Tibial nerve (tissue), 4 donors: ENCODE measurements around the gene PAN3. TPM values are rescaled to one million over a fixed set of nuclear protein-coding genes. Genes with fewer than 3 reads are reported as not detected.

ENCODE experiments used
- DNase-seq, 2 donors: peaks; one replicate each; pipeline ENCODE4 v3.0.0-alpha.2; 2019; ENCODE audit warnings: low spot score in 2 of 2
- H3K27ac ChIP-seq, 4 donors: fragments of 200-600 bp; sonication (generic) in 3 of 4; one replicate each; pipeline ENCODE4 v1.5.1; 2017 to 2019; ENCODE audit warnings: mild to moderate bottlenecking in 1 of 4
- H3K27me3 ChIP-seq, 2 donors: fragments of 200-600 bp; sonication (generic) in 1 of 2; one replicate each; pipeline versions ENCODE4 v1.5.1 to v1.6.0; 2017 to 2019
- H3K36me3 ChIP-seq, 3 donors: fragments of 200-600 bp; sonication (generic); one replicate each; pipeline ENCODE4 v1.5.1; 2018 to 2019
- H3K4me1 ChIP-seq, 4 donors: fragments of 200-600 bp; sonication (generic) in 3 of 4; one replicate each; pipeline ENCODE4 v1.5.1; 2017 to 2019
- H3K4me3 ChIP-seq, 4 donors: fragments of 200-600 bp; sonication (generic) in 3 of 4; one replicate each; pipeline ENCODE4 v1.5.1; 2017 to 2019; ENCODE audit warnings: mild to moderate bottlenecking in 1 of 4, moderate library complexity in 1 of 4
- H3K9me3 ChIP-seq, 4 donors: fragments of 200-600 bp; sonication (generic) in 3 of 4; one replicate each; pipeline ENCODE4 v1.5.1; 2017 to 2019
- EP300 ChIP-seq, 2 donors: sonication (generic); formaldehyde crosslinking; IDR thresholded peaks; one replicate each; pipeline ENCODE4 v1.6.1; 2017; ENCODE audit warnings: antibody characterized with exemption in 2 of 2, mild to moderate bottlenecking in 1 of 2
- POLR2A ChIP-seq, 2 donors: fragments of 450-650 bp; IDR thresholded peaks; one replicate each; pipeline ENCODE4 v1.6.1; 2017; ENCODE audit warnings: antibody characterized with exemption in 2 of 2, mild to moderate bottlenecking in 2 of 2, moderate library complexity in 2 of 2
- WGBS, 2 donors: methylation state at CpG; one replicate each; pipeline ENCODE4 v1.1.5; 2018; 5-methylcytosine and 5-hydroxymethylcytosine counted together
- total RNA-seq, 4 donors: library from RNA; depleted of rRNA; stranded (reverse); fragments of >200 nt; gene quantifications; one replicate each; pipeline ENCODE4 v1.1.0, GENCODE V29; 2016
- TF ChIP-seq, protein P1 (sequence below), 5 experiments: fragments of 200-600 bp in 3 of 5; fragments of 450-650 bp in 2 of 5; sonication (generic) in 3 of 5; IDR thresholded peaks; one replicate each; pipeline ENCODE4 v1.5.1; 2016 to 2019; ENCODE audit warnings: antibody characterized with exemption in 5 of 5, mild to moderate bottlenecking in 3 of 5, moderate library complexity in 2 of 5

PAN3 gene
- total RNA-seq, 4 donors from 2014 or later = 40.5 to 54.4 (median 49.0) TPM

- no peak for DNase-seq
- Histone ChIP-seq H3K27me3 (no peaks in the 10 kb centered on the region), H3K4me1 (no peaks in the 10 kb centered on the region), H3K4me3 (no peak overlapping the region), H3K27ac (no peak overlapping the region), H3K36me3 (peaks cover 0 to 20% (median 0%) of the 10 kb centered on the region in 3 donors), H3K9me3 (no peaks in the 10 kb centered on the region)
- WGBS, 2 donors = 47 to 48% methylated on average over 2 of the region's 2 CpGs
- TF ChIP-seq, protein P1, sequence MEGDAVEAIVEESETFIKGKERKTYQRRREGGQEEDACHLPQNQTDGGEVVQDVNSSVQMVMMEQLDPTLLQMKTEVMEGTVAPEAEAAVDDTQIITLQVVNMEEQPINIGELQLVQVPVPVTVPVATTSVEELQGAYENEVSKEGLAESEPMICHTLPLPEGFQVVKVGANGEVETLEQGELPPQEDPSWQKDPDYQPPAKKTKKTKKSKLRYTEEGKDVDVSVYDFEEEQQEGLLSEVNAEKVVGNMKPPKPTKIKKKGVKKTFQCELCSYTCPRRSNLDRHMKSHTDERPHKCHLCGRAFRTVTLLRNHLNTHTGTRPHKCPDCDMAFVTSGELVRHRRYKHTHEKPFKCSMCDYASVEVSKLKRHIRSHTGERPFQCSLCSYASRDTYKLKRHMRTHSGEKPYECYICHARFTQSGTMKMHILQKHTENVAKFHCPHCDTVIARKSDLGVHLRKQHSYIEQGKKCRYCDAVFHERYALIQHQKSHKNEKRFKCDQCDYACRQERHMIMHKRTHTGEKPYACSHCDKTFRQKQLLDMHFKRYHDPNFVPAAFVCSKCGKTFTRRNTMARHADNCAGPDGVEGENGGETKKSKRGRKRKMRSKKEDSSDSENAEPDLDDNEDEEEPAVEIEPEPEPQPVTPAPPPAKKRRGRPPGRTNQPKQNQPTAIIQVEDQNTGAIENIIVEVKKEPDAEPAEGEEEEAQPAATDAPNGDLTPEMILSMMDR (IDR thresholded peaks at IDR 0.05) = no peak
- no peak for TF ChIP-seq POLR2A (IDR thresholded peaks at IDR 0.05)
These were observed 34.6 kb downstream of the PAN3 start for GRCh38 chr13:28172947-28173346.

- Histone ChIP-seq H3K36me3 (peaks cover 0 to 20% (median 0%) of the 10 kb centered on the region in 3 donors), H3K27me3 (no peaks in the 10 kb centered on the region), H3K4me1 (no peaks in the 10 kb centered on the region), H3K27ac (no peak overlapping the region), H3K9me3 (no peaks in the 10 kb centered on the region), H3K4me3 (no peak overlapping the region)
- DNase-seq = no peak
- TF ChIP-seq, protein P1 (IDR thresholded peaks at IDR 0.05) = no peak
- TF ChIP-seq EP300 (IDR thresholded peaks at IDR 0.05) (no peak), POLR2A (IDR thresholded peaks at IDR 0.05) (no peak)
These were observed 35.4 kb downstream of the PAN3 start for GRCh38 chr13:28173793-28174192.

- Histone ChIP-seq H3K36me3 (peaks cover 0 to 24% (median 0%) of the 10 kb centered on the region in 3 donors), H3K4me3 (no peak overlapping the region), H3K27ac (no peak overlapping the region), H3K27me3 (no peaks in the 10 kb centered on the region), H3K4me1 (no peaks in the 10 kb centered on the region), H3K9me3 (no peaks in the 10 kb centered on the region)
- TF ChIP-seq EP300 (IDR thresholded peaks at IDR 0.05) (no peak), POLR2A (IDR thresholded peaks at IDR 0.05) (no peak)
- TF ChIP-seq, protein P1 (IDR thresholded peaks at IDR 0.05) = no peak
- DNase-seq = no peak
These were observed 39.0 kb downstream of the PAN3 start for GRCh38 chr13:28177327-28177726.

- H3K27ac ChIP-seq = no peak overlapping the region
- TF ChIP-seq, protein P1 (IDR thresholded peaks at IDR 0.05) = no peak
- TF ChIP-seq EP300 (IDR thresholded peaks at IDR 0.05) (no peak), POLR2A (IDR thresholded peaks at IDR 0.05) (no peak)
- WGBS, 2 donors = 95 to 98% methylated on average over 1 of the region's 1 CpG
- H3K36me3 ChIP-seq = peaks cover 0 to 24% (median 0%) of the 10 kb centered on the region in 3 donors
- no peak overlapping the region for H3K4me3 ChIP-seq
- no peak for DNase-seq
- H3K27me3 ChIP-seq = no peaks in the 10 kb centered on the region
- H3K4me1 ChIP-seq = no peaks in the 10 kb centered on the region
- H3K9me3 ChIP-seq = no peaks in the 10 kb centered on the region
These were observed 39.5 kb downstream of the PAN3 start for GRCh38 chr13:28177877-28178276.

- TF ChIP-seq POLR2A (IDR thresholded peaks at IDR 0.05) (no peak), EP300 (IDR thresholded peaks at IDR 0.05) (no peak)
- TF ChIP-seq, protein P1 (IDR thresholded peaks at IDR 0.05) = no peak
- no peaks in the 10 kb centered on the region for H3K9me3 ChIP-seq
These were observed 41.6 kb downstream of the PAN3 start for GRCh38 chr13:28179974-28180373.

More at GRCh38 chr13:28179974-28180373, 41.6 kb downstream of the PAN3 start:
- Histone ChIP-seq H3K27me3 (no peaks in the 10 kb centered on the region), H3K27ac (no peak overlapping the region), H3K36me3 (peaks cover 0 to 24% (median 0%) of the 10 kb centered on the region in 3 donors), H3K4me1 (peaks cover 0 to 6% (median 0%) of the 10 kb centered on the region in 4 donors), H3K4me3 (no peak overlapping the region)
- no peak for DNase-seq
